HCT116 (cell line): ENCODE data around the gene TCERG1L. TPM values are rescaled to one million over a fixed set of nuclear protein-coding genes. Genes with fewer than 3 reads are reported as not detected.

Source experiments
- ATAC-seq: fragments of 200-7000 bp; cut with Tn5 transposase; 2 replicates; pipeline ENCODE4 v1.9.1; 2020; ENCODE audit warnings: mild to moderate bottlenecking, moderate library complexity
- BruUV-seq: library from RNA; stranded (reverse); fragments of 400-500 nt; replicated peaks from 2 replicates; lab custom pipeline; 2021; lab: Mats Ljungman, UMichigan
- CTCF ChIA-PET: fragments of 300-600 bp; sonication (Branson Sonifier 250); formaldehyde crosslinking; loops from one replicate; lab custom pipeline; 2021; ENCODE audit warnings: antibody characterized with exemption; lab: Charles Lee
- POLR2A ChIA-PET: fragments of 300-600, 350-600 bp; sonication (Branson Sonifier 250); formaldehyde crosslinking; loops from one replicate; lab custom pipeline; 2021; ENCODE audit warnings: antibody characterized with exemption; lab: Charles Lee
- RAD21 ChIA-PET, 2 experiments: fragments of 300-600 bp; sonication (Branson Sonifier 250); formaldehyde crosslinking; loops; one replicate each; lab custom pipeline; 2023; ENCODE audit warnings: low total read pairs in 2 of 2; ENCODE audit not compliant: uncharacterized antibody in 2 of 2, unreplicated experiment in 2 of 2, low non-redundant PET in 1 of 2; lab: Charles Lee
- DNase-seq: peaks from one replicate; pipeline ENCODE4 v3.0.0-alpha.2; 2010; ENCODE audit warnings: low read depth, low spot score
- H2AFZ ChIP-seq: fragments of 200-600 bp; shearing (Covaris generic), sonication (generic); 2 replicates; pipeline ENCODE4 v1.6.1; 2017; ENCODE audit warnings: low read depth, mixed run types, mixed read lengths, antibody characterized with exemption, low read length; ENCODE audit not compliant: poor library complexity, severe bottlenecking
- H3K27ac ChIP-seq: 2 replicates; pipeline ENCODE4 v1.5.1; 2012; ENCODE audit warnings: low read depth, low read length
- H3K27me3 ChIP-seq: fragments of 200-600 bp; sonication (generic); 2 replicates; pipeline ENCODE4 v1.6.1; 2016; ENCODE audit warnings: mixed run types, low read length, mixed read lengths; ENCODE audit not compliant: insufficient read depth
- H3K36me3 ChIP-seq, 2 experiments: fragments of 200-500 bp in 1 of 2; fragments of 200-600 bp in 1 of 2; sonication (Bioruptor generic) in 1 of 2; sonication (generic) in 1 of 2; 2 replicates each; pipeline versions ENCODE4 v1.5.1 to v1.6.1; 2014 to 2016; ENCODE audit warnings: low read length in 2 of 2, inconsistent platforms in 1 of 2, mixed read lengths in 1 of 2, mixed run types in 1 of 2; ENCODE audit not compliant: insufficient read depth in 2 of 2, control insufficient read depth in 1 of 2
- H3K4me1 ChIP-seq, 2 experiments: fragments of 200-600 bp in 1 of 2; sonication (generic) in 1 of 2; 2 replicates each; pipeline versions ENCODE4 v1.5.1 to v1.6.1; 2012 to 2017; ENCODE audit warnings: low read length in 2 of 2, inconsistent platforms in 1 of 2, mild to moderate bottlenecking in 1 of 2, mixed read lengths in 1 of 2, mixed run types in 1 of 2, moderate library complexity in 1 of 2; ENCODE audit not compliant: insufficient read depth in 2 of 2, control insufficient read depth in 1 of 2
- H3K4me2 ChIP-seq: fragments of 200-600 bp; sonication (generic); 2 replicates; pipeline ENCODE4 v1.6.1; 2017; ENCODE audit warnings: mixed run types, low read length, mixed read lengths
- H3K4me3 ChIP-seq, 2 experiments: fragments of 200-600 bp in 1 of 2; sonication (generic) in 1 of 2; replicated peaks in 1 of 2; 2 replicates each; pipeline ENCODE4 v1.5.1; 2011 to 2016; ENCODE audit warnings: low read length in 2 of 2, control low read depth in 1 of 2, low read depth in 1 of 2, mild to moderate bottlenecking in 1 of 2, mixed read lengths in 1 of 2, mixed run types in 1 of 2
- H3K79me2 ChIP-seq: fragments of 200-600 bp; sonication (generic); 2 replicates; pipeline ENCODE4 v1.6.1; 2017; ENCODE audit warnings: mild to moderate bottlenecking, mixed run types, low read length, moderate library complexity, mixed read lengths; ENCODE audit not compliant: insufficient read depth
- H3K9ac ChIP-seq: fragments of 200-600 bp; sonication (generic); 2 replicates; pipeline ENCODE4 v1.6.1; 2016; ENCODE audit warnings: low read length, mixed read lengths
- H3K9me2 ChIP-seq: fragments of 200-600 bp; sonication (generic), shearing (Covaris generic); 2 replicates; pipeline ENCODE4 v1.6.1; 2017; ENCODE audit warnings: mixed run types, mild to moderate bottlenecking, moderate library complexity; ENCODE audit not compliant: insufficient read depth
- H3K9me3 ChIP-seq, 2 experiments: fragments of 200-500 bp in 1 of 2; fragments of 200-600 bp in 1 of 2; sonication (Bioruptor generic) in 1 of 2; sonication (generic) in 1 of 2; 2 replicates each; pipeline ENCODE4 v1.6.1; 2014 to 2017; ENCODE audit warnings: low read length in 2 of 2, mixed read lengths in 2 of 2, inconsistent platforms in 1 of 2, low read depth in 1 of 2, mild to moderate bottlenecking in 1 of 2, mixed run types in 1 of 2, moderate library complexity in 1 of 2; ENCODE audit not compliant: control insufficient read depth in 1 of 2, insufficient read depth in 1 of 2
- H4K20me1 ChIP-seq: fragments of 200-600 bp; sonication (generic), shearing (Covaris generic); 2 replicates; pipeline ENCODE4 v1.6.1; 2017; ENCODE audit warnings: mixed run types, mild to moderate bottlenecking, moderate library complexity; ENCODE audit not compliant: insufficient read depth
- CBX3 ChIP-seq: IDR thresholded peaks from 2 replicates; pipeline ENCODE4 v1.6.1; 2012; ENCODE audit warnings: low read depth
- CEBPB ChIP-seq: IDR thresholded peaks from 2 replicates; pipeline ENCODE4 v1.6.1; 2012; ENCODE audit warnings: low read depth
- EGR1 ChIP-seq: IDR thresholded peaks from 2 replicates; pipeline ENCODE4 v1.6.1; 2012; ENCODE audit warnings: low read depth
- EZH2 ChIP-seq: fragments of 200-600 bp; sonication (generic); IDR thresholded peaks from 2 replicates; pipeline ENCODE4 v1.6.1; 2017; ENCODE audit warnings: antibody characterized with exemption, mixed run types
- EZH2phosphoT487 ChIP-seq: fragments of 200-600 bp; IDR thresholded peaks from 2 replicates; pipeline ENCODE4 v1.6.1; 2018; ENCODE audit warnings: antibody characterized with exemption, borderline replicate concordance
- FOSL1 ChIP-seq: IDR thresholded peaks from 2 replicates; pipeline ENCODE4 v1.6.1; 2012; ENCODE audit warnings: low read depth
- JUND ChIP-seq: IDR thresholded peaks from 2 replicates; pipeline ENCODE4 v1.6.1; 2012
- POLR2A ChIP-seq: IDR thresholded peaks from 2 replicates; pipeline ENCODE4 v1.7.0; 2011; ENCODE audit warnings: borderline replicate concordance; ENCODE audit not compliant: insufficient read depth, insufficient read length; ENCODE audit errors: extremely low read depth
- POLR2AphosphoS5 ChIP-seq: IDR thresholded peaks from 2 replicates; pipeline ENCODE4 v1.6.1; 2011; ENCODE audit warnings: mild to moderate bottlenecking, low read depth, low read length, moderate library complexity
- SIN3A ChIP-seq: IDR thresholded peaks from 2 replicates; pipeline ENCODE4 v1.6.1; 2012; ENCODE audit warnings: low read depth
- SP1 ChIP-seq: IDR thresholded peaks from 2 replicates; pipeline ENCODE4 v1.6.1; 2012; ENCODE audit warnings: low read depth
- SRF ChIP-seq: IDR thresholded peaks from 2 replicates; pipeline ENCODE4 v1.6.1; 2012; ENCODE audit warnings: low read depth
- TCF7L2 ChIP-seq: IDR thresholded peaks from 2 replicates; pipeline ENCODE4 v1.7.0; 2011; ENCODE audit warnings: borderline replicate concordance, inconsistent platforms; ENCODE audit not compliant: insufficient read depth, insufficient read length; ENCODE audit errors: extremely low read depth
- ZNF274 ChIP-seq: fragments of 200-500 bp; sonication (Bioruptor generic); IDR thresholded peaks from 2 replicates; pipeline ENCODE4 v1.6.1; 2014; ENCODE audit warnings: mild to moderate bottlenecking, low read depth, low read length, inconsistent platforms
- intact Hi-C: fragments of 100-400 bp; cut with micrococcal nuclease; formaldehyde crosslinking; loops from 2 replicates; pipeline ENCODE4 v1.10.0; 2022
- total RNA-seq: library from RNA; stranded (reverse); gene quantifications from one replicate; pipeline ENCODE4 v1.2.1, GENCODE V29; 2021; ENCODE audit not compliant: unreplicated experiment
- TF ChIP-seq, protein P1 (sequence below): IDR thresholded peaks from 2 replicates; pipeline ENCODE4 v1.6.1; 2012
- TF ChIP-seq, protein P2 (sequence below): IDR thresholded peaks from 2 replicates; pipeline ENCODE4 v1.6.1; 2012
- TF ChIP-seq, protein P3 (sequence below): IDR thresholded peaks from 2 replicates; pipeline ENCODE4 v1.6.1; 2012; ENCODE audit warnings: low read depth

TCERG1L gene
- total RNA-seq, 1 experiment from 2014 or later: not detected

DNA sequence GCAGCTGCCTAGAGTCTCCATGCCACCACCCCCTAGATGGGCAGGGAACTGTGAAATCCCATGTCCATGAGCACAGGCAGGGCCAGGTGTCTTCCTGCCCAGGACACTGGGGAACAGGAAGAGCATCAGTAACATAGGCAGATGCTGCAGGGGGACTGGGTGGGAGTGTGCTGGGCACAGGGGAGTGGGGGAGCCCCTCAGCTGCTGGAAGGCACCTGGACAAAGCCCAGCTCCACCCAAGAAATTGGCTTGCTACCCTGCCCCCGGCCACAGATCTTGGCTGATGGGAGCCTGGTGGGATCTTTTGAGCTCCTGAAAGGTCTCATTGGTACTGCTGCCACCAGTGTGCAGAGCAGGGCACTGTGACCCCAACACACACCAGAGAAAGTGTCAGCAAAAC is 66.7 kb downstream of the TCERG1L start (continued):
- TF ChIP-seq FOSL1 (no peak), POLR2AphosphoS5 (no peak), CEBPB (no peak), SRF (no peak), TCF7L2 (no peak), EZH2phosphoT487 (no peak), ZNF274 (no peak)
- TF ChIP-seq, protein P1, sequence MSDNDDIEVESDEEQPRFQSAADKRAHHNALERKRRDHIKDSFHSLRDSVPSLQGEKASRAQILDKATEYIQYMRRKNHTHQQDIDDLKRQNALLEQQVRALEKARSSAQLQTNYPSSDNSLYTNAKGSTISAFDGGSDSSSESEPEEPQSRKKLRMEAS: no peak
- TF ChIP-seq, protein P2, sequence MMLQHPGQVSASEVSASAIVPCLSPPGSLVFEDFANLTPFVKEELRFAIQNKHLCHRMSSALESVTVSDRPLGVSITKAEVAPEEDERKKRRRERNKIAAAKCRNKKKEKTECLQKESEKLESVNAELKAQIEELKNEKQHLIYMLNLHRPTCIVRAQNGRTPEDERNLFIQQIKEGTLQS: no peak

DNA sequence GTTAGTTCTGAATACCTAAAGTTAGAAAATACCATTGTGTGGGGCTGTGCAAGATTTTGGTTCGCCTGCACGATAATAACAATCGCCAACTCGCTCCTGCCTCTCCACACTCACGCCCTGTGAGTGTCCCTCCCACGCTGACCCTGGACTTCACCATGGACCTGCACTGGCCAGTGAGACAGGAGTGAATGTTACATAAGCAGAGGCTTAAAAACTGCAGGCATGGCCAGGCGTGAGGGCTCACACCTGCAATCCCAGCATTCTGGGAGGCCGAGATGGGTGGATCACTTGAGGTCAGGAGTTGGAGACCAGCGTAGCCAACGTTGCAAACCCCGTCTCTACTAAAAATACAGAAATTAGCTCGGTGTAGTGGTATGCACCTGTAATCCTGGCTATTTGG is 68.4 kb downstream of the TCERG1L start:
- ChIA-PET CTCF (no interaction called here), POLR2A (no interaction called here), RAD21 (no interaction called here)
- no peaks in the 10 kb centered on the region for H4K20me1 ChIP-seq
- no peaks in the 10 kb centered on the region for H3K4me1 ChIP-seq
- no peak overlapping the region for H3K27ac ChIP-seq
- intact Hi-C loops: no loop called here
- no peaks in the 10 kb centered on the region for H3K79me2 ChIP-seq
- no peak overlapping the region for H3K4me3 ChIP-seq
- no peaks in the 10 kb centered on the region for H3K9me2 ChIP-seq
- H3K27me3 ChIP-seq: no peaks in the 10 kb centered on the region
- no TSS peak for BruUV-seq
- ATAC-seq: no peak
- no peak overlapping the region for H2AFZ ChIP-seq
- no peak overlapping the region for H3K9ac ChIP-seq
- no peaks in the 10 kb centered on the region for H3K36me3 ChIP-seq
- H3K9me3 ChIP-seq: no peaks in the 10 kb centered on the region
- H3K4me2 ChIP-seq: no peak overlapping the region
- DNase-seq: no peak
- TF ChIP-seq, protein P3, sequence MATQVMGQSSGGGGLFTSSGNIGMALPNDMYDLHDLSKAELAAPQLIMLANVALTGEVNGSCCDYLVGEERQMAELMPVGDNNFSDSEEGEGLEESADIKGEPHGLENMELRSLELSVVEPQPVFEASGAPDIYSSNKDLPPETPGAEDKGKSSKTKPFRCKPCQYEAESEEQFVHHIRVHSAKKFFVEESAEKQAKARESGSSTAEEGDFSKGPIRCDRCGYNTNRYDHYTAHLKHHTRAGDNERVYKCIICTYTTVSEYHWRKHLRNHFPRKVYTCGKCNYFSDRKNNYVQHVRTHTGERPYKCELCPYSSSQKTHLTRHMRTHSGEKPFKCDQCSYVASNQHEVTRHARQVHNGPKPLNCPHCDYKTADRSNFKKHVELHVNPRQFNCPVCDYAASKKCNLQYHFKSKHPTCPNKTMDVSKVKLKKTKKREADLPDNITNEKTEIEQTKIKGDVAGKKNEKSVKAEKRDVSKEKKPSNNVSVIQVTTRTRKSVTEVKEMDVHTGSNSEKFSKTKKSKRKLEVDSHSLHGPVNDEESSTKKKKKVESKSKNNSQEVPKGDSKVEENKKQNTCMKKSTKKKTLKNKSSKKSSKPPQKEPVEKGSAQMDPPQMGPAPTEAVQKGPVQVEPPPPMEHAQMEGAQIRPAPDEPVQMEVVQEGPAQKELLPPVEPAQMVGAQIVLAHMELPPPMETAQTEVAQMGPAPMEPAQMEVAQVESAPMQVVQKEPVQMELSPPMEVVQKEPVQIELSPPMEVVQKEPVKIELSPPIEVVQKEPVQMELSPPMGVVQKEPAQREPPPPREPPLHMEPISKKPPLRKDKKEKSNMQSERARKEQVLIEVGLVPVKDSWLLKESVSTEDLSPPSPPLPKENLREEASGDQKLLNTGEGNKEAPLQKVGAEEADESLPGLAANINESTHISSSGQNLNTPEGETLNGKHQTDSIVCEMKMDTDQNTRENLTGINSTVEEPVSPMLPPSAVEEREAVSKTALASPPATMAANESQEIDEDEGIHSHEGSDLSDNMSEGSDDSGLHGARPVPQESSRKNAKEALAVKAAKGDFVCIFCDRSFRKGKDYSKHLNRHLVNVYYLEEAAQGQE: no peak
- no peak for TF ChIP-seq POLR2A
- no peak for TF ChIP-seq SP1
- no peak for TF ChIP-seq ZNF274
- TF ChIP-seq SIN3A: no peak
- no peak for TF ChIP-seq EZH2phosphoT487
- no peak for TF ChIP-seq EZH2
- TF ChIP-seq FOSL1: no peak
- TF ChIP-seq EGR1: no peak
- no peak for TF ChIP-seq JUND
- TF ChIP-seq POLR2AphosphoS5: no peak
- TF ChIP-seq CBX3: no peak
